ENCODE results near the gene IL1R2. TPM values are rescaled to one million over a fixed set of nuclear protein-coding genes. Genes with fewer than 3 reads are reported as not detected.

The IL1R2 gene
- total RNA-seq, 2 donors from 2014 or later: 0.73 TPM; not detected in 1

DNA sequence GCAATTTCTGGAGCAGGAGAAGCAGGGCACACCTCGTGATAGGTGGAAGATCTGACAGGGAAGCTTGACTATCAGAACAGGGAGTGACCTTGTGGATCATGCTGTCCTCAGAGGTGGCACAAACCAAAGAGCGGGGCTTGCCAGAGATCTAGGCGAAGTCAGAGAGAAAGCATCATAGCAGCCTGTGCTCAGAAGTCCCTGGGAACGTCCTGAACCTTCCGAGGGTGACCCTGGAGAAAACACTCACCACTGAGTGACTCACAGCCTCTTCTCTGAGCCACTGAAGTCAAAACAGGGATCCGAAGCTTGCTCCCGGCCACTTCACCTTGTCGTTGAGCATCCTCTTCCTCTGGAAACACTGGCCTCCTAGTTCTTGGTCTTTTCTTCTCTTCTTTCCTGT lies 56.7 kb downstream of the IL1R2 start:
- Mint-ChIP-seq H3K4me3 (no peak overlapping the region), H3K36me3 (ENCODE audit: low read depth) (no peaks in the 10 kb centered on the region), H3K4me1 (no peaks in the 10 kb centered on the region), H3K9me3 (no peaks in the 10 kb centered on the region), H3K27ac (no peak overlapping the region), H3K27me3 (ENCODE audit: insufficient read depth) (no peaks in the 10 kb centered on the region)
- no peaks in the 10 kb centered on the region for H3K9me3 ChIP-seq (ENCODE audit: control insufficient read depth, low read length)
- 89 to 96% methylated on average over 7 to 8 of the region's 8 CpGs for WGBS, 2 experiments (ENCODE audit: insufficient coverage in 1 of 2, insufficient read length in 1 of 2)
- TF ChIP-seq, protein P1, sequence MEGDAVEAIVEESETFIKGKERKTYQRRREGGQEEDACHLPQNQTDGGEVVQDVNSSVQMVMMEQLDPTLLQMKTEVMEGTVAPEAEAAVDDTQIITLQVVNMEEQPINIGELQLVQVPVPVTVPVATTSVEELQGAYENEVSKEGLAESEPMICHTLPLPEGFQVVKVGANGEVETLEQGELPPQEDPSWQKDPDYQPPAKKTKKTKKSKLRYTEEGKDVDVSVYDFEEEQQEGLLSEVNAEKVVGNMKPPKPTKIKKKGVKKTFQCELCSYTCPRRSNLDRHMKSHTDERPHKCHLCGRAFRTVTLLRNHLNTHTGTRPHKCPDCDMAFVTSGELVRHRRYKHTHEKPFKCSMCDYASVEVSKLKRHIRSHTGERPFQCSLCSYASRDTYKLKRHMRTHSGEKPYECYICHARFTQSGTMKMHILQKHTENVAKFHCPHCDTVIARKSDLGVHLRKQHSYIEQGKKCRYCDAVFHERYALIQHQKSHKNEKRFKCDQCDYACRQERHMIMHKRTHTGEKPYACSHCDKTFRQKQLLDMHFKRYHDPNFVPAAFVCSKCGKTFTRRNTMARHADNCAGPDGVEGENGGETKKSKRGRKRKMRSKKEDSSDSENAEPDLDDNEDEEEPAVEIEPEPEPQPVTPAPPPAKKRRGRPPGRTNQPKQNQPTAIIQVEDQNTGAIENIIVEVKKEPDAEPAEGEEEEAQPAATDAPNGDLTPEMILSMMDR (conservative IDR thresholded peaks at IDR 0.05): no peak
- H3K4me3 ChIP-seq (ENCODE audit: low read length): no peak overlapping the region
- H3K36me3 ChIP-seq (ENCODE audit: control insufficient read depth, insufficient read depth, low read length): no peaks in the 10 kb centered on the region
- H3K27me3 ChIP-seq (ENCODE audit: control insufficient read depth, insufficient read depth, low read length, poor library complexity, severe bottlenecking): no peaks in the 10 kb centered on the region
- H3K9ac ChIP-seq (ENCODE audit: extremely low read depth, low read length, poor library complexity, severe bottlenecking): no peak overlapping the region
- no peak for DNase-seq
- no peaks in the 10 kb centered on the region for H3K4me1 ChIP-seq (ENCODE audit: control insufficient read depth, insufficient read depth, low read length)
- no peak overlapping the region for H3K27ac ChIP-seq (ENCODE audit: low read depth, low read length)

DNA sequence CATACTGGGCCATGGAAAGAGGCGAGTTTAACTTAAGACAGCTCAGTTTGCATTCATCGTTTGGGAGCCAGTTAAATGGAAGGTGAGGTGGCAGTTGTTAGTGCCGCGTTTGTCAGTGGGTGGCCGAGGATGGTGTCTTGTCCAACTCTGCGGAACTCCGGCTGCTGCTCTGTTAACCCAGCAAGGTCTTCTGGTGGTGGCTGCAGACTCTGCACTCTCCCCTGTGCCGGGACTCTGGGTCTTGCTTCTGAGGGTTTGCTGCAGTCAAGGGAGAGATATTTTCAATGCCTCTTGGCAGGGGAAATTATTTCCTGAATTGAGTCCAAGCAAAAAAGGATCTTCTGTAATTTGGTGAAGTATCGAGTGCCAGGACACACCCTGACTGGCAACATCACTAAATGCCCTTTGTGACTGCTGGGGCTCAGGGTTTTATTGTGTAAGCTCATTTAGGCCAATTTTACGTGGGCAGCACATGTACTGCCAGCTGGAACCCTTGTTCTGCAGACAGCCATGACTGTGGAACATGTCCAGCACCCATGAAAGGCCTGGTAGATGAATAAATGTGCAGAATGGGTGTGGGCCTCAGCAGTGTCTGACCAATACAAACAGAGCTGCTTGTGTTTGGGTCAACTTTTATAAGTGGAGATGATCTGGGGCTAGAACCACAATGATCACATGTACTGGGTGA lies 58.1 kb downstream of the IL1R2 start:
- H3K27me3 ChIP-seq (ENCODE audit: control insufficient read depth, insufficient read depth, low read length, poor library complexity, severe bottlenecking): no peaks in the 10 kb centered on the region
- H3K4me3 ChIP-seq (ENCODE audit: low read length): no peak overlapping the region
- no peaks in the 10 kb centered on the region for H3K9me3 Mint-ChIP-seq
- H3K36me3 ChIP-seq (ENCODE audit: control insufficient read depth, insufficient read depth, low read length): no peaks in the 10 kb centered on the region
- no peaks in the 10 kb centered on the region for H3K9me3 ChIP-seq (ENCODE audit: control insufficient read depth, low read length)
- no peak overlapping the region for H3K27ac ChIP-seq (ENCODE audit: low read depth, low read length)
- H3K4me1 ChIP-seq (ENCODE audit: control insufficient read depth, insufficient read depth, low read length): no peaks in the 10 kb centered on the region
- TF ChIP-seq, protein P1 (conservative IDR thresholded peaks at IDR 0.05): no peak
- DNase-seq: no peak
- H3K9ac ChIP-seq (ENCODE audit: extremely low read depth, low read length, poor library complexity, severe bottlenecking): no peak overlapping the region
- WGBS, 2 experiments (ENCODE audit: insufficient coverage in 1 of 2, insufficient read length in 1 of 2): 71 to 84% methylated on average over 8 to 10 of the region's 10 CpGs
- H3K27ac Mint-ChIP-seq: no peak overlapping the region
- H3K4me3 Mint-ChIP-seq: no peak overlapping the region
- H3K4me1 Mint-ChIP-seq: no peaks in the 10 kb centered on the region
- H3K36me3 Mint-ChIP-seq (ENCODE audit: low read depth): no peaks in the 10 kb centered on the region
- no peaks in the 10 kb centered on the region for H3K27me3 Mint-ChIP-seq (ENCODE audit: insufficient read depth)

DNA sequence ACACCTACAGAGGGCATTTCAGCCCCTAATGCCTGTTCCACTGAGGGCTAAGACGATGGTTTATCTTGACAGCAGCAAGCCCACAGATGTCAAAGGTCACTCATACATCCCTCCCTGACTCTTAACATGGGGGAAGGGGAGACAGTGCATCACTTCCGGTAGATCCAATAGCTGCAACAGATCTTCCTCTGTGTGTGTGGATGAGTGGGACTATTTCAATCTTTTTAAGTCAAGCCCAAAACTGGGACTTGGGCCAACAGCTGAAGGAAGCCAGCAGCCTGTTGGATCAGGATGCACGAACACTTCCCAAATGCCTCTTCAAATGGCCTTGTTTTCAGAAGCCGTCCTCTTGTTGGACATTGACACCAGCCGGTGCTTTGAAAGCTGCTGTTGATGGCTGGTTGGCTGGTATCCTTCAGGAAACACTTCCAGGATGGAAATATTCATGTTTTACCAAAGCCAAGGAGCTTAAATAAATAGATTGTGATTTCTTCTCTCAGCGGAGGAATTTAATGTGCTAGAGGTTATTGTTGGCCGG lies 59.2 kb downstream of the IL1R2 start:
- Histone ChIP-seq H3K4me3 (ENCODE audit: low read length) (no peak overlapping the region), H3K9ac (ENCODE audit: extremely low read depth, low read length, poor library complexity, severe bottlenecking) (no peak overlapping the region), H3K4me1 (ENCODE audit: control insufficient read depth, insufficient read depth, low read length) (no peaks in the 10 kb centered on the region), H3K36me3 (ENCODE audit: control insufficient read depth, insufficient read depth, low read length) (no peaks in the 10 kb centered on the region), H3K27ac (ENCODE audit: low read depth, low read length) (no peak overlapping the region), H3K27me3 (ENCODE audit: control insufficient read depth, insufficient read depth, low read length, poor library complexity, severe bottlenecking) (no peaks in the 10 kb centered on the region), H3K9me3 (ENCODE audit: control insufficient read depth, low read length) (no peaks in the 10 kb centered on the region)
- TF ChIP-seq, protein P1 (conservative IDR thresholded peaks at IDR 0.05): no peak
- H3K27ac Mint-ChIP-seq: no peak overlapping the region
- no peaks in the 10 kb centered on the region for H3K9me3 Mint-ChIP-seq
- H3K4me3 Mint-ChIP-seq: no peak overlapping the region
- DNase-seq: no peak
- WGBS, 2 experiments (ENCODE audit: insufficient coverage in 1 of 2, insufficient read length in 1 of 2): 89 to 95% methylated on average over 6 to 7 of the region's 7 CpGs
- no peaks in the 10 kb centered on the region for H3K4me1 Mint-ChIP-seq
- H3K36me3 Mint-ChIP-seq (ENCODE audit: low read depth): no peaks in the 10 kb centered on the region
- no peaks in the 10 kb centered on the region for H3K27me3 Mint-ChIP-seq (ENCODE audit: insufficient read depth)

Data from endodermal cell (in vitro differentiated cells).